ENCODE data around the gene HOXC9.

DNA sequence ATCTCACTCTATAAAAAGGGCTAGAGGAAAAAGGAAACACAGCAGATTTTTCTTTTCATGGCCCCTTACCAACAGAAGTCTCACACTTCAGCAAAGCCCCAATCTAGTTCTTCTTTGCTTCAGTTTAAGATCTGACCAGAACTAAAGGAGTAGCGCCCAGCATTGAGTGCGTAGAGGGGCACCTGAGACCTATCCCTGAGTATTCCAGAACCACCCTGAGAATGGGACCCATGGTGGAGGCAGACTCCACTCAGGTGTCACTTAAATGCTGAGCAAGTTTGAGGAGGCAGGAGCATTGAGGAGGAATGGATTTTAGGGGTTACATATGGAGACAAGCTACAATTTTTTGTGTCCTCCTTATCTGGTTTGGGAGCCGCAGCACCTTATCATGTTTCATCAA, 28.8 kb upstream of the HOXC9 start:
- TF ChIP-seq, protein P1, sequence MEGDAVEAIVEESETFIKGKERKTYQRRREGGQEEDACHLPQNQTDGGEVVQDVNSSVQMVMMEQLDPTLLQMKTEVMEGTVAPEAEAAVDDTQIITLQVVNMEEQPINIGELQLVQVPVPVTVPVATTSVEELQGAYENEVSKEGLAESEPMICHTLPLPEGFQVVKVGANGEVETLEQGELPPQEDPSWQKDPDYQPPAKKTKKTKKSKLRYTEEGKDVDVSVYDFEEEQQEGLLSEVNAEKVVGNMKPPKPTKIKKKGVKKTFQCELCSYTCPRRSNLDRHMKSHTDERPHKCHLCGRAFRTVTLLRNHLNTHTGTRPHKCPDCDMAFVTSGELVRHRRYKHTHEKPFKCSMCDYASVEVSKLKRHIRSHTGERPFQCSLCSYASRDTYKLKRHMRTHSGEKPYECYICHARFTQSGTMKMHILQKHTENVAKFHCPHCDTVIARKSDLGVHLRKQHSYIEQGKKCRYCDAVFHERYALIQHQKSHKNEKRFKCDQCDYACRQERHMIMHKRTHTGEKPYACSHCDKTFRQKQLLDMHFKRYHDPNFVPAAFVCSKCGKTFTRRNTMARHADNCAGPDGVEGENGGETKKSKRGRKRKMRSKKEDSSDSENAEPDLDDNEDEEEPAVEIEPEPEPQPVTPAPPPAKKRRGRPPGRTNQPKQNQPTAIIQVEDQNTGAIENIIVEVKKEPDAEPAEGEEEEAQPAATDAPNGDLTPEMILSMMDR (tag by site-specific recombination; IDR thresholded peaks at IDR 0.05), result no peak
- TF ChIP-seq ZNF174 (tag by site-specific recombination; IDR thresholded peaks at IDR 0.05), result no peak
- TF ChIP-seq ZBTB7A (tag by site-specific recombination; IDR thresholded peaks at IDR 0.05; ENCODE audit: low read depth), result no peak
- no peak for TF ChIP-seq ZNF777 (tag by site-specific recombination; IDR thresholded peaks at IDR 0.05; ENCODE audit: borderline replicate concordance)
- TF ChIP-seq SALL2 (tag by site-specific recombination; IDR thresholded peaks at IDR 0.05; ENCODE audit: borderline replicate concordance), result no peak
- TF ChIP-seq PATZ1 (tag by site-specific recombination; IDR thresholded peaks at IDR 0.05), result no peak

Data from HEK293 (cell line).